Measurements from ENCODE around the gene SPOPL. TPM values are rescaled to one million over a fixed set of nuclear protein-coding genes. Genes with fewer than 3 reads are reported as not detected.

SPOPL gene
- total and polyA plus RNA-seq, 10 of the 15 experiments (the other 5 are each of a cell fraction or from before 2014, with no cell fraction given), result 4.0 to 25.0 (median 11.5) TPM

DNA sequence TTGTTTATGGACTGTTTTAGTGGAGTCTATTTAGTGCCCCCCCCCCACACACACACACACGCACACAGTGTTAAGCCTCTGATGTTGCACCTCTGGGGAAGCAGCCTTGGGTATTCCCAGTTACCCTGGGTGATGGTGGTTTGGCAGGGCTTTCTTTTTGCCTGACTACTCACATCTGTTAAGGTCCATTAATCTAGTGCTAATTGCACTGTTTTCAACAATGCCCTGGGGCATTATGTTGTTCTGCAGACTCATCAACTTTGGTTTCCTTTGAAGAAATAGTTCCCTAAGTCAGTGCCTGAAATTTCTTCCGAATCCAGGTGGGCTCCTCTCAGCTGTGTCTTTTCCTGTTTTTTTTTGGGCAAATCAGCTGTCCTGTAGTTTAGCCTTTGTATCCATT, 34.7 kb downstream of the SPOPL start (continued):
- no peak for TF ChIP-seq HDAC2 (IDR thresholded peaks at IDR 0.05)
- 0 out of 2 replicates have a peak, but pooled peaks have one; percentile 20 for TF ChIP-seq TCF12 (IDR thresholded peaks at IDR 0.05; ENCODE audit: low read depth, low read length)
- TF ChIP-seq IKZF2 (IDR thresholded peaks at IDR 0.05), result peak; percentile 70 to 76; a peak in 3 of 4 replicates
- TF ChIP-seq, protein P1, sequence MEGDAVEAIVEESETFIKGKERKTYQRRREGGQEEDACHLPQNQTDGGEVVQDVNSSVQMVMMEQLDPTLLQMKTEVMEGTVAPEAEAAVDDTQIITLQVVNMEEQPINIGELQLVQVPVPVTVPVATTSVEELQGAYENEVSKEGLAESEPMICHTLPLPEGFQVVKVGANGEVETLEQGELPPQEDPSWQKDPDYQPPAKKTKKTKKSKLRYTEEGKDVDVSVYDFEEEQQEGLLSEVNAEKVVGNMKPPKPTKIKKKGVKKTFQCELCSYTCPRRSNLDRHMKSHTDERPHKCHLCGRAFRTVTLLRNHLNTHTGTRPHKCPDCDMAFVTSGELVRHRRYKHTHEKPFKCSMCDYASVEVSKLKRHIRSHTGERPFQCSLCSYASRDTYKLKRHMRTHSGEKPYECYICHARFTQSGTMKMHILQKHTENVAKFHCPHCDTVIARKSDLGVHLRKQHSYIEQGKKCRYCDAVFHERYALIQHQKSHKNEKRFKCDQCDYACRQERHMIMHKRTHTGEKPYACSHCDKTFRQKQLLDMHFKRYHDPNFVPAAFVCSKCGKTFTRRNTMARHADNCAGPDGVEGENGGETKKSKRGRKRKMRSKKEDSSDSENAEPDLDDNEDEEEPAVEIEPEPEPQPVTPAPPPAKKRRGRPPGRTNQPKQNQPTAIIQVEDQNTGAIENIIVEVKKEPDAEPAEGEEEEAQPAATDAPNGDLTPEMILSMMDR (IDR thresholded peaks at IDR 0.05 in 2 of 3, conservative IDR thresholded peaks at IDR 0.05 in 1 of 3; ENCODE audit: control insufficient read depth in 2 of 3, extremely low read depth in 1 of 3, insufficient read depth in 1 of 3, low read depth in 3 of 3, low read length in 3 of 3), result no peak
- TF ChIP-seq MTA2 (IDR thresholded peaks at IDR 0.05; ENCODE audit: low read depth), result peak; percentile 91
- TF ChIP-seq BCL3 (IDR thresholded peaks at IDR 0.05; ENCODE audit: borderline replicate concordance, insufficient read depth, low read depth, low read length, poor library complexity, severe bottlenecking), result no peak
- no peak for TF ChIP-seq FOXK2 (IDR thresholded peaks at IDR 0.05)
- TF ChIP-seq NR2C2 (IDR thresholded peaks at IDR 0.05; ENCODE audit: borderline replicate concordance, control insufficient read depth, insufficient read length, low read depth), result no peak
- TF ChIP-seq GATAD2B (conservative IDR thresholded peaks at IDR 0.05; ENCODE audit: low read depth), result 0 out of 2 replicates have a peak, but pooled peaks have one; percentile 42
- TF ChIP-seq EGR1 (IDR thresholded peaks at IDR 0.05; ENCODE audit: borderline replicate concordance in 1 of 2, low read depth in 2 of 2, low read length in 2 of 2), result no peak
- peak in 1 of 2 experiments; percentile 45; a peak in 1 of 4 replicates for TF ChIP-seq BHLHE40 (IDR thresholded peaks at IDR 0.05; ENCODE audit: borderline replicate concordance in 1 of 2, low read depth in 2 of 2, low read length in 1 of 2)
- 0 out of 2 replicates have a peak, but pooled peaks have one; percentile 28 for TF ChIP-seq MLLT1 (IDR thresholded peaks at IDR 0.05)
- TF ChIP-seq IKZF1 (conservative IDR thresholded peaks at IDR 0.05), result peak; percentile 75; the same call in 1 of the 2 replicates
- TF ChIP-seq JUND (IDR thresholded peaks at IDR 0.05; ENCODE audit: low read depth, low read length), result no peak
- peak; percentile 62 for TF ChIP-seq ATF7 (IDR thresholded peaks at IDR 0.05; ENCODE audit: low read depth)
- no peak for TF ChIP-seq ZNF687 (IDR thresholded peaks at IDR 0.05)
- TF ChIP-seq, protein P2, sequence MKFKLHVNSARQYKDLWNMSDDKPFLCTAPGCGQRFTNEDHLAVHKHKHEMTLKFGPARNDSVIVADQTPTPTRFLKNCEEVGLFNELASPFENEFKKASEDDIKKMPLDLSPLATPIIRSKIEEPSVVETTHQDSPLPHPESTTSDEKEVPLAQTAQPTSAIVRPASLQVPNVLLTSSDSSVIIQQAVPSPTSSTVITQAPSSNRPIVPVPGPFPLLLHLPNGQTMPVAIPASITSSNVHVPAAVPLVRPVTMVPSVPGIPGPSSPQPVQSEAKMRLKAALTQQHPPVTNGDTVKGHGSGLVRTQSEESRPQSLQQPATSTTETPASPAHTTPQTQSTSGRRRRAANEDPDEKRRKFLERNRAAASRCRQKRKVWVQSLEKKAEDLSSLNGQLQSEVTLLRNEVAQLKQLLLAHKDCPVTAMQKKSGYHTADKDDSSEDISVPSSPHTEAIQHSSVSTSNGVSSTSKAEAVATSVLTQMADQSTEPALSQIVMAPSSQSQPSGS (IDR thresholded peaks at IDR 0.05; ENCODE audit: low read length), result no peak
- TF ChIP-seq, protein P3, sequence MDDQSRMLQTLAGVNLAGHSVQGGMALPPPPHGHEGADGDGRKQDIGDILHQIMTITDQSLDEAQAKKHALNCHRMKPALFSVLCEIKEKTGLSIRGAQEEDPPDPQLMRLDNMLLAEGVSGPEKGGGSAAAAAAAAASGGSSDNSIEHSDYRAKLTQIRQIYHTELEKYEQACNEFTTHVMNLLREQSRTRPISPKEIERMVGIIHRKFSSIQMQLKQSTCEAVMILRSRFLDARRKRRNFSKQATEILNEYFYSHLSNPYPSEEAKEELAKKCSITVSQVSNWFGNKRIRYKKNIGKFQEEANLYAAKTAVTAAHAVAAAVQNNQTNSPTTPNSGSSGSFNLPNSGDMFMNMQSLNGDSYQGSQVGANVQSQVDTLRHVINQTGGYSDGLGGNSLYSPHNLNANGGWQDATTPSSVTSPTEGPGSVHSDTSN (IDR thresholded peaks at IDR 0.05; ENCODE audit: insufficient replicate concordance, low read depth, low read length), result no peak
